A549 (cell line): Measurements from ENCODE around the gene MST1. TPM values are rescaled to one million over a fixed set of nuclear protein-coding genes. Genes with fewer than 3 reads are reported as not detected.

Experiments used
- ATAC-seq, 2 experiments: fragments of 200-7000 bp in 1 of 2; fragments of >200 bp in 1 of 2; cut with Nextera tagmentation in 1 of 2; cut with Tn5 transposase in 1 of 2; 3 replicates each; pipeline versions ENCODE4 v1.8.0 to v1.9.1; 2018 to 2020; ENCODE audit warnings: mild to moderate bottlenecking in 1 of 2, moderate library complexity in 1 of 2
- CTCF ChIA-PET: fragments of 300-600 bp; sonication (Branson Sonifier 250); formaldehyde crosslinking; extraction: SDS; loops from one replicate; lab custom pipeline; 2021; ENCODE audit warnings: antibody characterized with exemption, inconsistent platforms; lab: Yijun Ruan, JAX
- POLR2A ChIA-PET: fragments of 350-600 bp; formaldehyde crosslinking; extraction: SDS; loops from one replicate; lab custom pipeline; 2021; ENCODE audit warnings: antibody characterized with exemption, inconsistent platforms; lab: Yijun Ruan, JAX
- DNase-seq, 2 experiments: peaks; one replicate each; pipeline versions ENCODE4 v3.0.0 to v3.0.0-alpha.2; 2011 to 2016; ENCODE audit warnings: low read depth in 1 of 2, low spot score in 1 of 2
- FAIRE-seq: peaks from 2 replicates; lab custom pipeline; 2011; peaks lifted over from hg19 to GRCh38; lab: Jason Lieb, UNC
- H3K27ac ChIP-seq, 2 experiments: fragments of >200 bp; sonication (Bioruptor Twin); formaldehyde crosslinking; 3 replicates each; pipeline ENCODE4 v1.5.1; 2016 to 2017
- H3K4me1 ChIP-seq: fragments of >200 bp; sonication (Bioruptor Twin); formaldehyde crosslinking; 3 replicates; pipeline ENCODE4 v1.6.1; 2016
- H3K4me2 ChIP-seq: fragments of >200 bp; sonication (Bioruptor Twin); formaldehyde crosslinking; 3 replicates; pipeline ENCODE4 v1.6.1; 2016
- H3K4me3 ChIP-seq: fragments of >200 bp; sonication (Bioruptor Twin); formaldehyde crosslinking; 3 replicates; pipeline ENCODE4 v1.5.1; 2016
- H3K9me3 ChIP-seq: fragments of >200 bp; sonication (Bioruptor Twin); formaldehyde crosslinking; 3 replicates; pipeline ENCODE4 v1.6.1; 2016
- CBX8 ChIP-seq: fragments of 200-600 bp; sonication (generic); IDR thresholded peaks from 2 replicates; pipeline ENCODE4 v1.6.1; 2016
- EHF ChIP-seq: fragments of 250-450 bp; sonication (Bioruptor Pico); IDR thresholded peaks from 2 replicates; pipeline ENCODE4 v1.5.0; 2020; ENCODE audit warnings: mild to moderate bottlenecking
- EP300 ChIP-seq, 2 experiments: fragments of >200 bp; sonication (Bioruptor Twin); formaldehyde crosslinking; IDR thresholded peaks; 2 replicates in 1 of 2; 3 replicates in 1 of 2; pipeline ENCODE4 v1.6.1; 2016 to 2017
- FOSL2 ChIP-seq, 2 experiments: fragments of 450-650 bp in 1 of 2; fragments of >200 bp in 1 of 2; sonication (Bioruptor Twin) in 1 of 2; formaldehyde crosslinking; IDR thresholded peaks; 2 replicates each; pipeline versions ENCODE4 v1.5.0 to v1.6.1; 2016 to 2020; ENCODE audit warnings: mild to moderate bottlenecking in 1 of 2, moderate library complexity in 1 of 2
- GATA3 ChIP-seq: IDR thresholded peaks from 2 replicates; pipeline ENCODE4 v1.6.1; 2012; ENCODE audit warnings: borderline replicate concordance
- HEYL ChIP-seq: fragments of 250-450 bp; sonication (Bioruptor Pico); IDR thresholded peaks from 2 replicates; pipeline ENCODE4 v1.8.0; 2021; ENCODE audit warnings: mild to moderate bottlenecking, moderate library complexity
- HOXA7 ChIP-seq: fragments of 250-450 bp; sonication (Bioruptor Pico); IDR thresholded peaks from 2 replicates; pipeline ENCODE4 v1.5.0; 2020; ENCODE audit warnings: mild to moderate bottlenecking, moderate library complexity
- HOXB13 ChIP-seq: fragments of 250-450 bp; sonication (Bioruptor Pico); IDR thresholded peaks from 2 replicates; pipeline ENCODE4 v1.5.0; 2020; ENCODE audit warnings: low read depth, mild to moderate bottlenecking, moderate library complexity
- MYC ChIP-seq: IDR thresholded peaks from 2 replicates; pipeline ENCODE4 v1.6.1; 2012; ENCODE audit warnings: mild to moderate bottlenecking, inconsistent platforms, low read length, improper control_type of control experiment, borderline replicate concordance
- RAD21 ChIP-seq, 2 experiments: fragments of >200 bp in 1 of 2; sonication (Bioruptor Twin) in 1 of 2; formaldehyde crosslinking in 1 of 2; IDR thresholded peaks in 1 of 2; conservative IDR thresholded peaks in 1 of 2; 2 replicates in 1 of 2; 3 replicates in 1 of 2; pipeline ENCODE4 v1.6.1; 2012 to 2018; ENCODE audit warnings: inconsistent platforms in 1 of 2
- RFX5 ChIP-seq: fragments of 450-650 bp; IDR thresholded peaks from 2 replicates; pipeline ENCODE4 v1.7.1; 2014; ENCODE audit warnings: antibody characterized with exemption, mild to moderate bottlenecking, moderate library complexity
- RNF2 ChIP-seq: fragments of 200-600 bp; sonication (generic); IDR thresholded peaks from 2 replicates; pipeline ENCODE4 v1.6.1; 2016; ENCODE audit warnings: low read depth, mild to moderate bottlenecking, antibody characterized with exemption, moderate library complexity, borderline replicate concordance
- SMC3 ChIP-seq: fragments of >200 bp; sonication (Bioruptor Twin); formaldehyde crosslinking; IDR thresholded peaks from 3 replicates; pipeline ENCODE4 v1.6.1; 2018; ENCODE audit warnings: inconsistent platforms
- TP53 ChIP-seq: fragments of 250-450 bp; sonication (Bioruptor Pico); IDR thresholded peaks from 2 replicates; pipeline ENCODE4 v1.5.0; 2021; ENCODE audit warnings: mild to moderate bottlenecking, moderate library complexity
- ZC3H11A ChIP-seq: fragments of 450-650 bp; IDR thresholded peaks from 2 replicates; pipeline ENCODE4 v1.6.1; 2014; ENCODE audit warnings: antibody characterized with exemption, mild to moderate bottlenecking
- ZFP36 ChIP-seq: fragments of 450-650 bp; IDR thresholded peaks from 2 replicates; pipeline ENCODE4 v1.6.1; 2014; ENCODE audit warnings: borderline replicate concordance; ENCODE audit not compliant: partially characterized antibody
- ZNF302 ChIP-seq: fragments of 250-450 bp; sonication (Bioruptor Pico); IDR thresholded peaks from 2 replicates; pipeline ENCODE4 v1.9.0; 2021; ENCODE audit warnings: inconsistent platforms, mild to moderate bottlenecking, moderate library complexity
- ZSCAN20 ChIP-seq: fragments of 250-450 bp; sonication (Bioruptor Pico); IDR thresholded peaks from 2 replicates; pipeline ENCODE4 v1.8.0; 2022; ENCODE audit warnings: mild to moderate bottlenecking, moderate library complexity
- WGBS: methylation state at CpG from one replicate; pipeline ENCODE4 v1.1.6; 2017; ENCODE audit errors: missing lambda C conversion rate; 5-methylcytosine and 5-hydroxymethylcytosine counted together
- polyA plus RNA-seq, 4 experiments: library from polyadenylated mRNA; depleted of rRNA in 3 of 4; stranded (reverse); fragments of >200 nt; fragmentation: RNase III in 1 of 4; extraction: RNeasy Plus Mini Kit Qiagen cat#74134 plus additional on column Dnase treatment in 1 of 4; gene quantifications; 2 replicates in 3 of 4; 3 replicates in 1 of 4; pipeline ENCODE4 v1.2.3, GENCODE V29; 2011 to 2017
- TF ChIP-seq, protein P1 (sequence below): fragments of 200-600 bp; sonication (generic); IDR thresholded peaks from 2 replicates; pipeline ENCODE4 v1.6.1; 2016; ENCODE audit warnings: antibody characterized with exemption, mild to moderate bottlenecking, moderate library complexity
- TF ChIP-seq, protein P2 (sequence below): fragments of >200 bp; sonication (Bioruptor Twin); formaldehyde crosslinking; IDR thresholded peaks from 3 replicates; pipeline ENCODE4 v1.6.1; 2016

Gene MST1
- polyA plus RNA-seq, 2 of the 4 experiments (the other 2 are of a cell fraction): 3.6 to 4.9 TPM

DNA sequence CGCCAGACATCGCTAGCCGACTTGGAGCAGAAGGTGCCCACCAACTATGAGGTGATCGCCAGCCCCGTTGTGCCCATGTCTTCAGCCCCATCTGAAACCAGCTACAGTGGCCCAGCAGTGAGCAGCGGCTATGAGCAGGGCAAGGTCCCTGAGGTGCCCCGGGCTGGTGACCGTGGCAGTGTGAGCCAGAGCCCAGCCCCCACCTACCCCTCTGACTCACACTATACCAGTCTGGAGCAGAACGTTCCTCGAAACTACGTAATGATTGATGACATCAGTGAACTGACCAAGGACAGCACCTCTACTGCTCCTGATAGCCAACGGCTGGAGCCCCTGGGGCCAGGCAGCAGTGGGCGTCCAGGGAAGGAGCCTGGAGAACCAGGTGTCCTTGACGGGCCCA, 28.0 kb downstream of the MST1 start:
- ChIA-PET CTCF (interaction anchor here (2.6 to 5.2 kb wide), 2 partner anchors 10 to 122 kb away, joined by 9 to 29 read pairs; no protein-coding TSS in a partner anchor), POLR2A (no interaction called here)
- Histone ChIP-seq H3K9me3 (no peaks in the 10 kb centered on the region), H3K4me3 (no peak overlapping the region), H3K27ac (no peak overlapping the region; a peak in 1 of 6 replicates), H3K4me1 (no peaks in the 10 kb centered on the region), H3K4me2 (no peak overlapping the region)
- ATAC-seq (no peak), DNase-seq (peak in 1 of 2 experiments; percentile 9), FAIRE-seq (no peak)
- WGBS: 69% methylated on average over 8 of the region's 14 CpGs
- no peak for TF ChIP-seq FOSL2 (IDR thresholded peaks at IDR 0.05)
- TF ChIP-seq FOSL2 (CRISPR knock-in tag; IDR thresholded peaks at IDR 0.05): no peak
- TF ChIP-seq EHF: no peak
- TF ChIP-seq RAD21 (conservative IDR thresholded peaks at IDR 0.05 in 1 of 2, IDR thresholded peaks at IDR 0.05 in 1 of 2): no peak
- no peak for TF ChIP-seq ZNF302 (CRISPR knock-in tag)
- TF ChIP-seq HEYL: no peak
- TF ChIP-seq MYC: no peak
- TF ChIP-seq HOXB13: no peak
- no peak for TF ChIP-seq SMC3
- no peak for TF ChIP-seq ZFP36

DNA sequence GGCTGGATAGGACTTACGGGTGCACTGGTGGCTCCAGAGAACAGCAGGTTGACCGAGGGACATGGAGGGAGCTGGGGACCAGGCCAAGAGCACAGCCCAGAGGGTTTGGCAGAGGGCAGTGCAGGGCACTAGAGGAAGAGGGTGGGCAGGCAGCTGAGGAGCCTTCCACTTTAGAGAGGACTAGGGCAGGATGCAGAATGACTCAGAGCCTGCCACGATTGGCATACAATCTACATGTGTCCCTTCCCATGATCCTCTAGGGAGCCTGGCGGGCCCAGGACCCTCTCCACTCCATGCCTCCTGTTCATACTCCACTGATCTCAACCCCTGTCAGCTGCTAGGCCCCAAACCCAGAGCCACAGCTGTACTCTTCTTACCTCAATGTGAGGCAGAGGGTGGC, 29.5 kb downstream of the MST1 start:
- TF ChIP-seq EP300 (IDR thresholded peaks at IDR 0.05) (no peak), ZSCAN20 (no peak)
- TF ChIP-seq, protein P1, sequence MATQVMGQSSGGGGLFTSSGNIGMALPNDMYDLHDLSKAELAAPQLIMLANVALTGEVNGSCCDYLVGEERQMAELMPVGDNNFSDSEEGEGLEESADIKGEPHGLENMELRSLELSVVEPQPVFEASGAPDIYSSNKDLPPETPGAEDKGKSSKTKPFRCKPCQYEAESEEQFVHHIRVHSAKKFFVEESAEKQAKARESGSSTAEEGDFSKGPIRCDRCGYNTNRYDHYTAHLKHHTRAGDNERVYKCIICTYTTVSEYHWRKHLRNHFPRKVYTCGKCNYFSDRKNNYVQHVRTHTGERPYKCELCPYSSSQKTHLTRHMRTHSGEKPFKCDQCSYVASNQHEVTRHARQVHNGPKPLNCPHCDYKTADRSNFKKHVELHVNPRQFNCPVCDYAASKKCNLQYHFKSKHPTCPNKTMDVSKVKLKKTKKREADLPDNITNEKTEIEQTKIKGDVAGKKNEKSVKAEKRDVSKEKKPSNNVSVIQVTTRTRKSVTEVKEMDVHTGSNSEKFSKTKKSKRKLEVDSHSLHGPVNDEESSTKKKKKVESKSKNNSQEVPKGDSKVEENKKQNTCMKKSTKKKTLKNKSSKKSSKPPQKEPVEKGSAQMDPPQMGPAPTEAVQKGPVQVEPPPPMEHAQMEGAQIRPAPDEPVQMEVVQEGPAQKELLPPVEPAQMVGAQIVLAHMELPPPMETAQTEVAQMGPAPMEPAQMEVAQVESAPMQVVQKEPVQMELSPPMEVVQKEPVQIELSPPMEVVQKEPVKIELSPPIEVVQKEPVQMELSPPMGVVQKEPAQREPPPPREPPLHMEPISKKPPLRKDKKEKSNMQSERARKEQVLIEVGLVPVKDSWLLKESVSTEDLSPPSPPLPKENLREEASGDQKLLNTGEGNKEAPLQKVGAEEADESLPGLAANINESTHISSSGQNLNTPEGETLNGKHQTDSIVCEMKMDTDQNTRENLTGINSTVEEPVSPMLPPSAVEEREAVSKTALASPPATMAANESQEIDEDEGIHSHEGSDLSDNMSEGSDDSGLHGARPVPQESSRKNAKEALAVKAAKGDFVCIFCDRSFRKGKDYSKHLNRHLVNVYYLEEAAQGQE: no peak
- no peak for ATAC-seq
- no peaks in the 10 kb centered on the region for H3K4me1 ChIP-seq
- FAIRE-seq: no peak
- no peak for DNase-seq
- CTCF ChIA-PET: interaction anchor here (2.6 to 5.2 kb wide), 2 partner anchors 12 to 120 kb away, joined by 9 to 29 read pairs; no protein-coding TSS in a partner anchor
- no peak overlapping the region for H3K27ac ChIP-seq
- 55% methylated on average over 4 of the region's 4 CpGs for WGBS
- POLR2A ChIA-PET: no interaction called here
- H3K4me2 ChIP-seq: no peak overlapping the region
- no peaks in the 10 kb centered on the region for H3K9me3 ChIP-seq
- H3K4me3 ChIP-seq: no peak overlapping the region

DNA sequence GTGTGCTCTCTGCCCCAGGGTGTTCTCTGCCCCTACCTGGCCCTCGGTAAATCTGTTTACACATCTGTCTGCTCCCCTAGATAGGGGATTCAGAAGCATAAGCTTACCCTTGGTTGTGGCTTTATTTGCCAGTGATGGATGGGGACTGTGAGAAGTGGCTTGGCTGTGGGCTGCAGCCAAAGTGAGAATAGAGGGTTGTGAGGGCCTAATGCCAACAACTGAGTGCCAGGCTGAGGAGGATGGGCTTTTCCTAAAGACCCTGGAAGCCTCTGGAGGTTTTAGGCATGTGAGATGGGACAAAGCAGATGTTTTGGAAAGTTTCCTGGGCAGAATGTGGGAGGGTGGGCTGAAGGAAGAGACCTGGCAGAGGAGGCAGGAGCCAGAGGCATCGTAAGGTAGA, 30.6 kb downstream of the MST1 start:
- no peak for ATAC-seq
- CTCF ChIA-PET: interaction anchor here (1.1 to 4.3 kb wide), 2 partner anchors 42 to 120 kb away, joined by 3 to 20 read pairs; no protein-coding TSS in a partner anchor
- DNase-seq: no peak
- 84% methylated on average over 1 of the region's 2 CpGs for WGBS
- no peaks in the 10 kb centered on the region for H3K4me1 ChIP-seq
- POLR2A ChIA-PET: no interaction called here
- TF ChIP-seq RFX5 (no peak), CBX8 (no peak), TP53 (CRISPR knock-in tag) (no peak), HOXA7 (CRISPR knock-in tag) (no peak), RNF2 (no peak), ZC3H11A (no peak), EP300 (IDR thresholded peaks at IDR 0.05) (no peak), GATA3 (no peak)
- TF ChIP-seq, protein P2, sequence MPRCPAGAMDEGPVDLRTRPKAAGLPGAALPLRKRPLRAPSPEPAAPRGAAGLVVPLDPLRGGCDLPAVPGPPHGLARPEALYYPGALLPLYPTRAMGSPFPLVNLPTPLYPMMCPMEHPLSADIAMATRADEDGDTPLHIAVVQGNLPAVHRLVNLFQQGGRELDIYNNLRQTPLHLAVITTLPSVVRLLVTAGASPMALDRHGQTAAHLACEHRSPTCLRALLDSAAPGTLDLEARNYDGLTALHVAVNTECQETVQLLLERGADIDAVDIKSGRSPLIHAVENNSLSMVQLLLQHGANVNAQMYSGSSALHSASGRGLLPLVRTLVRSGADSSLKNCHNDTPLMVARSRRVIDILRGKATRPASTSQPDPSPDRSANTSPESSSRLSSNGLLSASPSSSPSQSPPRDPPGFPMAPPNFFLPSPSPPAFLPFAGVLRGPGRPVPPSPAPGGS: no peak
- TF ChIP-seq, all 56 proteins: peak for 0
- Histone ChIP-seq H3K4me2 (no peak overlapping the region), H3K4me3 (no peak overlapping the region), H3K9me3 (no peaks in the 10 kb centered on the region), H3K27ac (no peak overlapping the region)
- FAIRE-seq: no peak
